Lower lobe of right lung (tissue), 2 donors: ENCODE results near the gene TRMT1. TPM values are rescaled to one million over a fixed set of nuclear protein-coding genes. Genes with fewer than 3 reads are reported as not detected.
A peak's percentile ranks its signal among the peaks of the same experiment; 100 is the strongest.

Source experiments
- ATAC-seq, 2 donors: fragments of 200-7000 bp; cut with Tn5 transposase; one replicate each; pipeline ENCODE4 v1.9.1; 2020 to 2022; ENCODE audit warnings: mild to moderate bottlenecking in 2 of 2, moderate library complexity in 2 of 2
- DNase-seq: peaks from one replicate; pipeline ENCODE4 v3.0.0-alpha.2; 2020
- H3K27ac ChIP-seq: fragments of 200-600 bp; one replicate; pipeline ENCODE4 v1.8.0; 2022
- H3K27me3 ChIP-seq: fragments of 200-600 bp; one replicate; pipeline ENCODE4 v1.8.0; 2022; ENCODE audit warnings: low read depth
- H3K36me3 ChIP-seq: fragments of 200-600 bp; one replicate; pipeline ENCODE4 v1.8.0; 2022; ENCODE audit warnings: mild to moderate bottlenecking
- H3K4me1 ChIP-seq: fragments of 200-600 bp; one replicate; pipeline ENCODE4 v1.8.0; 2022
- H3K4me3 ChIP-seq: fragments of 200-600 bp; one replicate; pipeline ENCODE4 v1.8.0; 2022; ENCODE audit warnings: mild to moderate bottlenecking
- H3K9me3 ChIP-seq: fragments of 200-600 bp; one replicate; pipeline ENCODE4 v1.8.0; 2022
- CTCF ChIP-seq: fragments of 200-600 bp; IDR thresholded peaks from one replicate; pipeline ENCODE4 v1.8.0; 2022; ENCODE audit warnings: antibody characterized with exemption, mild to moderate bottlenecking
- intact Hi-C: fragments of 100-400 bp; cut with DNase I; formaldehyde crosslinking; loops from one replicate; pipeline ENCODE4 v1.11.0; 2022
- total RNA-seq: library from RNA; stranded (reverse); fragmentation: NEBNext Ultra II Directional; extraction: Animal tissue kit (Norgen Biotek cat#: 25700); gene quantifications from one replicate; pipeline ENCODE4 v1.2.1, GENCODE V29; 2021
- donor health status: DM: no; HTN: yes; CAD: no; lungs with severe emphysema.

The TRMT1 gene
- total RNA-seq, 1 donor from 2014 or later = 29.3 TPM

DNA sequence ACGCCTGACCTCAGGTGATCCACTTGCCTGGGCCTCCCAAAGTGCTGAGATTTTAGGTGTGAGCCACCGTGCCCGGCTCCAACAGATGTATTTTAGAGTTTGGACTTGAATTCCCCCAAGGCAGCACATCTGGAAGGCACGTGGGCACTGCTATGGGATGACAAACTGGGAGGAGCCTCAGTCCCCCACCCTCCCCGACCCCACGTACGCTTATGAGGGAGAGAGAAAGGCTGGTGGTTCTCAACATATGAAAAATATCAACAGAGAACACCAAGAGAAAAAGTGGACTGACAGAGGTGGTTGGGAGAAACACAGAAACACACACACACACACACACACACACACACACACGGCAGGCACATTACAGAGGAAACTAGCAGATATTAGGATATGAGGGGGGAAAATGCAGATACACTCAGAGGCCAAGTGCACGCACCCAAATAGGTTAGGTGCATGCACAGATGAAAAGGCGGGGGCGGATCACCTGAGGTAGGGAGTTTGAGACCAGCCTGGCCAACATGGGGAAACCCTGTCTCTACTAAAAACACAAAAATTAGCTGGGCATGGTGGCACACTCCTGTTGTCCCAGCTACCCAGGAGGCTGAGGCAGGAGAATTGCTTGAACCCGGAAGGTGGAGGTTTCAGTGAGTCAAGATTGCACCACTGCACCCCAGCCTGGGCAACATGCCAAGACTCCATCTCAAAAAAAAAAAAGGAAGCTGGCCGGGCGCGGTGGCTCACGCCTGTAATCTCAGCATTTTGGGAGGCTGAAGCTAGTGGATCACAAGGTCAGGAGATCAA is 30.4 kb upstream of the TRMT1 start:
- H3K9me3 ChIP-seq = no peaks in the 10 kb centered on the region
- no peak overlapping the region for H3K27ac ChIP-seq
- peak; percentile 77 for DNase-seq
- H3K4me1 ChIP-seq = peaks cover 17% of the 10 kb centered on the region
- no peak overlapping the region for H3K4me3 ChIP-seq
- peaks cover 21% of the 10 kb centered on the region for H3K36me3 ChIP-seq
- ATAC-seq = no peak
- no peak for TF ChIP-seq CTCF
- H3K27me3 ChIP-seq = no peaks in the 10 kb centered on the region
- intact Hi-C loops = no loop called here

DNA sequence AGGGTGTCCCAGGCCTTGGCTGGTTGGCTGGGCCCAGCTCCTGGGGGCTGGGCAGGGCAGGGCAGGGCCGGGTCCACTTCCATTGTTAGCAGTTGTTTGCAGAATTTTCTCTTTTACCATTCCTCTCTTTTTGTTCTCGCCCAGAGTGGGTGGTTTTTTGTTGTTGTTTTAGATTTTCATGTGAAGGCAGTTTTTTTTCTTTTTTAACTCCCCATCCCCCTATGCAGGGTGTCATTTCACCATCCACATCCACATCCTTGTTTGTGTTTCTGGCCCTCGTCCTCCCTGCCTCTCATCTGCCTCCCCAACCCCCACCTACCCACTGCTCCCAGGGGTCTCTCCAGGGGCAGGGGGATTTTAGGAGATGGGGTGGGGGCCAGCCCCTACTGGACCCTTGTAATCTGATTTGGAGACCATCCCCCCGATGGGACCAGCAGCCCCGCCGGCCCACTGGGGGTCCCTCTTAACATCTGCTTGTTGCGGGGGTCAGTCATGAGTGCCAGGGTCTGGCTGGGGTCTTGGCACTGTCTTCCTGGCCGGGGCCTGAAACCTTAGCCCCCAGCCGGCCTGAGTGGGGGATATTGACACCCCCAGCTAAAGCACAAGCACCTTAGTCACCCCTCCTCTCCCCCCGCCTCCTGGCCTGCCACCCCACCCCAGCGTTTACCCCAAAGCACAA is 23.2 kb upstream of the TRMT1 start:
- DNase-seq (no peak), ATAC-seq (no peak)
- H3K4me3 ChIP-seq = no peak overlapping the region
- H3K4me1 ChIP-seq = peaks cover 15% of the 10 kb centered on the region
- H3K36me3 ChIP-seq = peaks cover 57% of the 10 kb centered on the region
- H3K27me3 ChIP-seq = no peaks in the 10 kb centered on the region
- intact Hi-C loops = no loop called here
- TF ChIP-seq CTCF = no peak
- H3K27ac ChIP-seq = no peak overlapping the region
- no peaks in the 10 kb centered on the region for H3K9me3 ChIP-seq

- no peak for DNase-seq
Measured at GRCh38 chr19:13138916-13139198, 22.3 kb upstream of the TRMT1 start.

DNA sequence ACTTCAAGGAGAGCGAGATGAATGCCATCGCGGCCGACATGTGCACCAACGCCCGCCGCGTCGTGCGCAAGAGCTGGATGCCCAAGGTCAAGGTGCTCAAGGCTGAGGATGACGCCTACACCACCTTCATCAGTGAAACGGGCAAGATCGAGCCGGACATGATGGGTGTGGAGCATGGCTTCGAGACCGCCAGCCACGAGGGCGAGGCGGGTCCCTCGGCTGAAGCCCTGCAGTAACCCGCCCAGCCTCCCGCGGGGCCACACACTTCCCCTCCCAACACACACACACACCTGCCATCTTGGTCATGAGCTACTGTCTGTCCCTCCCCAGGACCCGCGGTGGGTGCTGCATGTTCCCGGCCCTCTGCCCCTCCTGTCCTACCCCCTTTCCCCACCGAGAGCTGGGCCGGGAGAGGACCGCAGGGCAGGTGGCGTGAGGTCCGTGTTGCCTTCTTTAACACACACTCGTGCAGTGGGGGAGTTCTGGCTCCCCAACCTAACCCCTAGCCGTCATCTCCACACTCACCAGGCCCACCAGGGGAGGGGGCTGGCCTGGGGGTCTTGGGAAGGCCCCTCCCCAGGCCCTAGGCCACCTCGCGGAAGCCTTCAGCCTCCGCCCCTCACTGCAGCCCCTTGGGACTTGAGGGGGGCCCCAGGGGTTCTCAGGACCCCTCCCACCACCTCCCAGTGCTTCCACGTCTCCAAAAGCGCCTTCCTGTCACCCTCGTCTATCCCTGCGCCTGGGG is 21.8 kb upstream of the TRMT1 start:
- intact Hi-C loops = no loop called here
- Histone ChIP-seq H3K36me3 (peaks cover 48% of the 10 kb centered on the region), H3K4me1 (peaks cover 15% of the 10 kb centered on the region)

More at GRCh38 chr19:13138916-13139198, 22.3 kb upstream of the TRMT1 start:
- intact Hi-C loops = no loop called here
- peaks cover 15% of the 10 kb centered on the region for H3K4me1 ChIP-seq
- peaks cover 50% of the 10 kb centered on the region for H3K36me3 ChIP-seq
- H3K4me3 ChIP-seq = no peak overlapping the region
- ATAC-seq = no peak
- H3K27ac ChIP-seq = no peak overlapping the region
- H3K27me3 ChIP-seq = no peaks in the 10 kb centered on the region
- no peaks in the 10 kb centered on the region for H3K9me3 ChIP-seq
- no peak for TF ChIP-seq CTCF

More for the DNA sequence above, 21.8 kb upstream of the TRMT1 start:
- Histone ChIP-seq H3K27ac (no peak overlapping the region), H3K27me3 (no peaks in the 10 kb centered on the region), H3K4me3 (no peak overlapping the region), H3K9me3 (no peaks in the 10 kb centered on the region)
- no peak for DNase-seq
- ATAC-seq = no peak
- TF ChIP-seq CTCF = no peak
